Vagina (tissue), 2 donors: ENCODE results near the gene SLAMF6.

Source experiments
- CTCF ChIP-seq, 3 experiments: fragments of 450-650 bp in 2 of 3; fragments of 200-600 bp in 1 of 3; sonication (generic) in 1 of 3; IDR thresholded peaks; one replicate each; pipeline ENCODE4 v1.5.1; 2017 to 2019; ENCODE audit warnings: antibody characterized with exemption in 3 of 3, mild to moderate bottlenecking in 2 of 3, moderate library complexity in 2 of 3
- POLR2A ChIP-seq, 2 donors: fragments of 450-650 bp; IDR thresholded peaks; one replicate each; pipeline ENCODE4 v1.6.1; 2017; ENCODE audit warnings: antibody characterized with exemption in 2 of 2, mild to moderate bottlenecking in 2 of 2, moderate library complexity in 2 of 2

- TF ChIP-seq CTCF (IDR thresholded peaks at IDR 0.05): no peak
- TF ChIP-seq POLR2A (IDR thresholded peaks at IDR 0.05): no peak
Measured at GRCh38 chr1:160567341-160567740, 44.3 kb upstream of the SLAMF6 start.
